ENCODE measurements around the gene ZNF101.
A peak's percentile ranks its signal among the peaks of the same experiment; 100 is the strongest.
"Not testable (repeated sequence)": the region's sequence is repeated elsewhere in the genome, so short reads cannot be mapped to it uniquely, and the experiment has no call there.

The ZNF101 gene

DNA sequence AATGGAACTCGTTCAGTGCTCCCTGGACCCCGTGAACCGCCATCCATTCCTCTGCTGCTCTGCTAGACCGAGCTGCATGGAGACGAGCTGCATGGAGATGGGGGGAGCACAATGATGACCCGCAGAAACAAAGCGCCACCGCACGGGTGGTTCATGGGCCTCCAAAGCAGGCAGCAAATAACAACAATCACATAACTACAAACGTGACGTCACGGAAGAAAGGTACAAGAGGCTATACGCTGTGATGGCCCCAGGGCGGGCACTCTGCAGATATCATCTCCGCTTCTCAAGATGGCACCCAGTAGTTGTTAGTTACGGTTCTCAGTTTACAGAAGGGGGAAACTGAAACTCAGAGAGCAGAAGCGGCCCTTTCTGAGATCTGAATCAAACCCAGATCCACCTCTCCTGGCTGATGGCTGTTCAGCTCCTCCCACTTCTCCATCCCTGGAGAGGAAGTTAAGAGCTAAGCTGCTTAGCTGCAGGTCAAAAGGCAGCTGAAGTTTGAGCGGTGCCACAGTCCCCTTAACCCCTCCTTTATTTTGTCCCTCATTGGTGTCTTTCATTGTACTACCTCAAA lies 6.9 kb upstream of the ZNF101 start:
- no peak for FAIRE-seq

GRCh38 chr19:19662344-19662743 lies 6.3 kb upstream of the ZNF101 start:
- FAIRE-seq: no peak

DNA sequence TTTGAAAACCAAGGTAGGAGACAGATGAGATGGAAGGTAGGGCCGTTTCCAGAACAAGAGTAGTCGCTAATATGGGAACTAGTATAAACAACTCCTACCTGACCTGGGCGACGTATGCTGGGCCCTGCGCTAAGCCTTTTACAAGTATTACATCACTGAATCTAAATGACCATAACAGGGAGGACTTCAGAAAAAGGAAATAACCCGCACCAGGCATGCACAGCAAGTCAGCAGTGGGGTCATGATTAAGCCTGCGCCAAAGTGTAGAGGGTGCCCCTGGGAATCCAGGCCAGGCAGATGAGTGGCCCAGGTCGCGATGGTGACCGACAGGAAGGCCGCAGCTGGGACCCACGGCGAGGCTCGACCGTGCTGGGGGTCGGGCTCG lies 5.8 kb upstream of the ZNF101 start:
- no peak for FAIRE-seq

- peak; percentile 91 for FAIRE-seq
Measured at GRCh38 chr19:19663256-19664120, 5.2 kb upstream of the ZNF101 start, which contains the start of gene ATP13A1. Gene ATP13A1 (minus strand): TSS chr19:19663676. CDS start chr19:19663666, 10 bp downstream.

DNA sequence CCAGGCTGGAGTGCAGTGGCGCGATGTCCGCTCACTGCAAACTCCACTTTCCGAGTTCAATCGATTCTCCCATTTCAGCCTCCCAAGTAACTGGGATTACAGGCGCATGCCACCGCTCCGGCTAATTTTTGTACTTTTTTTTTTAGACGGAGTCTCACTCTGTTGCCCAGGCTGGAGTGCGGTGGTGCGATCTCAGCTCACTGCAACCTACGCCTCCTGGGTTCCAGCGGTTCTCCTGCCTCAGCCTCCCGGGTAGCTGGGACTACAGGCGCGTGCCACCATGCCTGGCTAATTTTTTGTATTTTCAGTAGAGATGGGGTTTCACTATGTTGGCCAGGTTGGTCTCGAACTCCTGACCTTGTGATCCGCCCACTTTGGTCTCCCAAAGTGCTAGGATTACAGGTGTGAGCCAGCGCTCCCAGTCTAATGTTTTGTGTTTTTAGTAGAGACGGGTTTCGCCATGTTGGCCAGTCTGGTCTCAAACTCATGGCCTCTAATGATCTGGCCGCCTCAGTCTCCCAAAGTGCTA lies 3.2 kb upstream of the ZNF101 start:
- FAIRE-seq: not testable (repeated sequence)

- FAIRE-seq: no peak
Measured at GRCh38 chr19:19670070-19670551, 1.5 kb downstream of the ZNF101 start.

GRCh38 chr19:19672816-19673215 lies 4.2 kb downstream of the ZNF101 start:
- no peak for FAIRE-seq

DNA sequence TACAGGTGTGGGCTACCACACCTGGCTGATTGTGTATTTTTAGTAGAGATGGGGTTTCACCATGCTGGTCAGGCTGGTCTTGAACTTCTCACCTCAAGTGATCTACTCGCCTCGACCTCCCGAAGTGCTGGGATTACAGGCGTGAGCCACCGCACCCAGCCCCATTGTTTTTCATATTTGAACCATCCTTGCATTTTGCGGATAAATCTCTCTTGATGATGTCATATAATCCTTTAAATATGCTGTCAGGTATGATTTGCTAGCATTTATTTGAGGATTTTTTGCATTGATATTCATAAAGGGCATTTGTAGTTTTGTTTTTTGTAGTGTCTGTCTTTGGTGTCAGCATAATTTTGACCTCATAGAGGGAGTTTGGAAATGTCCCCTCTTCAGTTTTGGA lies 5.7 kb downstream of the ZNF101 start:
- FAIRE-seq: no peak

GRCh38 chr19:19677579-19677978 lies 8.9 kb downstream of the ZNF101 start:
- no peak for FAIRE-seq

DNA sequence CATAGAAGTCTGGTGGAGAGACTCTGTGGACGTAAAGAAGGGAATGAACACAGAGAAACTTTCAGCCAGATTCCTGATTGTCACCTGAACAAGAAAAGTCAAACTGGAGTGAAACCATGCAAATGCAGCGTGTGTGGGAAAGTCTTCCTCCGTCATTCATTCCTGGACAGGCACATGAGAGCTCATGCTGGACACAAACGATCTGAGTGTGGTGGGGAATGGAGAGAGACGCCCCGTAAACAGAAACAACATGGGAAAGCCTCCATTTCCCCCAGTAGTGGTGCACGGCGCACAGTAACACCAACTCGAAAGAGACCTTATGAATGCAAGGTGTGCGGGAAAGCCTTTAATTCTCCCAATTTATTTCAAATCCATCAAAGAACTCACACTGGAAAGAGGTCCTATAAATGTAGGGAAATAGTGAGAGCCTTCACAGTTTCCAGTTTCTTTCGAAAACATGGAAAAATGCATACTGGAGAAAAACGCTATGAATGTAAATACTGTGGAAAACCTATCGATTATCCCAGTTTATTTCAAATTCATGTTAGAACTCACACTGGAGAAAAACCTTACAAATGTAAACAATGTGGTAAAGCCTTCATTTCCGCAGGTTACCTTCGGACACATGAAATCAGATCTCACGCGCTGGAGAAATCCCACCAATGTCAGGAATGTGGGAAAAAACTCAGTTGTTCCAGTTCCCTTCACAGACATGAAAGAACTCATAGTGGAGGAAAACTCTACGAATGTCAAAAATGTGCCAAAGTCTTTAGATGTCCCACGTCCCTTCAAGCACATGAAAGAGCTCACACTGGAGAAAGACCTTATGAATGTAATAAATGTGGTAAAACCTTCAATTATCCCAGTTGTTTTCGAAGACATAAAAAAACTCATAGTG lies 10.8 kb downstream of the ZNF101 start:
- FAIRE-seq: no peak

- FAIRE-seq: not testable (repeated sequence)
Measured at GRCh38 chr19:19686119-19686518, 17.5 kb downstream of the ZNF101 start.

DNA sequence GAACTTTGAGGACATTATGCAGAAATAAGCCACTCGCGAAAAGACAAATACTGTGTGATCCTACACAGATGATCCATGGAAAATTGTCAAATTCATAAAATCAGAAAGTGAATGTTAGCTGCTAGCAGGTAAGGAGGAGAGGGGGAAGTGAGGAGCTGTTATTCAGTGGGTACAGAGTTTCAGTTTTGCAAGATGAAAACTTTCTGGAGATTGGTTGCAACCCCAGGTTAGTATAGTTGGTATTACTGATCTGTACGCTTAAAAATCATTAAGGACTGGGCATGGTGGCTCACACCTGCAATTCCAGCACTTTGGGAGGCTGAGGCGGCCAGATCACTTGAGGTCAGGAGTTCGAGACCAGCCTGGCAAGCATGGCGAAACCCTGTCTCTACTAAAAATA lies 17.9 kb downstream of the ZNF101 start:
- no peak for FAIRE-seq

GRCh38 chr19:19687090-19687489 lies 18.5 kb downstream of the ZNF101 start:
- FAIRE-seq: no peak

DNA sequence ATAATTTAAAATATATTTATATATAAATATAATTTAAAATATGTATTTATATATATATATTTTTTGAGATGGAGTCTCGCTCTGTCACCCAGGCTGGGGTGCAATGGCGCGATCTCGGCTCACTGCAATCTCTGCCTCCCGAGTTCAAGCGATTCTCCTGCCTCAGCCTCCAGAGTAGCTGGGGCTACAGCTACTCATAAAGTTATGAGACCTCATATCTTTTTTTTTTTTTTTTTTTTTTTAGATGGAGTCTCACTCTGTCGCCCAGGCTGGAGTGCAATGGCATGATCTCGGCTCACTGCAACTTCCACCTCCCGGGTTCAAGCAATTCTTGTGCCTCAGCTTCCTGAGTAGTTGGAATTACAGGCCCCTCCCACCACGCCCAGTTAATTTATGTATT lies 20.4 kb downstream of the ZNF101 start:
- FAIRE-seq: not testable (repeated sequence)

GRCh38 chr19:19691683-19692082 lies 23.0 kb downstream of the ZNF101 start:
- no peak for FAIRE-seq

- FAIRE-seq: no peak
Measured at GRCh38 chr19:19696386-19696785, 27.7 kb downstream of the ZNF101 start.

- FAIRE-seq: no peak
Measured at GRCh38 chr19:19697589-19697988, 28.9 kb downstream of the ZNF101 start.

- not testable (repeated sequence) for FAIRE-seq
Measured at GRCh38 chr19:19700493-19700892, 31.9 kb downstream of the ZNF101 start.

- no peak for FAIRE-seq
Measured at GRCh38 chr19:19704836-19705235, 36.2 kb downstream of the ZNF101 start.

GRCh38 chr19:19710506-19710905 lies 41.9 kb downstream of the ZNF101 start:
- FAIRE-seq: no peak

DNA sequence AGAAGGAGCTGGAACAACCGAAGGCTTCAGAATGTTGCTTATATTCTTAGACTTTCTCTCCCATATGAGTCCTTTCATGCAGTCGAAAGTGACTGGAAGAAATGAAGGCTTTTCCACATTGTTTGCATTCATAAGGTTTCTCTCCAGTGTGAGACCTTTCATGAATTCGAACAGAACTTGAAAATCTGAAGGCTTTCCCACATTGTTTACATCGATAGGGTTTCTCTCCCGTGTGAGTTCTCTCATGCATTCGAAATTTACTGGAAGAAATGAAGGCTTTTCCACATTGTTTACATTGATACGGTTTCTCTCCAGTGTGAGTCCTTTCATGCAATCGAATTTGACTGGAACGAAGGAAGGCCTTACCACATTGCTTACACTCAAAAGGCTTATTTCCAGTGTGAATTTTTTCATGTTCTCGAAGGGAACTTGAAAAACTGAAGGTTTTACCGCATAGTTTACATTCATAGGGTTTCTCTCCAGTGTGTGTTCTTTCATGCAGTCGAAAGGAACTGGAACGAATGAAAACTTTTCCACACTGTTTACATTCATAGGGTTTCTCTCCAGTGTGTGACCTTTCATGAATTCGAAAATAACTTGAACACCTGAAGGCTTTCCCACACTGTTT lies 42.8 kb downstream of the ZNF101 start:
- no peak for FAIRE-seq
